Sigmoid colon (tissue), 4 donors: ENCODE measurements around the gene MYLK.

Source experiments
- EP300 ChIP-seq, 4 donors: sonication (generic); formaldehyde crosslinking; IDR thresholded peaks; one replicate each; pipeline ENCODE4 v1.6.1; 2017; ENCODE audit warnings: antibody characterized with exemption in 4 of 4
- POLR2A ChIP-seq, 2 donors: fragments of 450-650 bp; IDR thresholded peaks; one replicate each; pipeline ENCODE4 v1.6.1; 2016; ENCODE audit warnings: antibody characterized with exemption in 2 of 2, mild to moderate bottlenecking in 2 of 2, moderate library complexity in 2 of 2
- POLR2AphosphoS5 ChIP-seq, 4 donors: sonication (generic); formaldehyde crosslinking; IDR thresholded peaks; one replicate each; pipeline ENCODE4 v1.6.1; 2017; ENCODE audit warnings: antibody characterized with exemption in 4 of 4
- TF ChIP-seq, protein P1 (sequence below), 4 experiments: fragments of 450-650 bp in 3 of 4; fragments of 200-600 bp in 1 of 4; IDR thresholded peaks; one replicate each; pipeline ENCODE4 v1.5.1; 2016 to 2019; ENCODE audit warnings: antibody characterized with exemption in 4 of 4, mild to moderate bottlenecking in 3 of 4, moderate library complexity in 2 of 4

DNA sequence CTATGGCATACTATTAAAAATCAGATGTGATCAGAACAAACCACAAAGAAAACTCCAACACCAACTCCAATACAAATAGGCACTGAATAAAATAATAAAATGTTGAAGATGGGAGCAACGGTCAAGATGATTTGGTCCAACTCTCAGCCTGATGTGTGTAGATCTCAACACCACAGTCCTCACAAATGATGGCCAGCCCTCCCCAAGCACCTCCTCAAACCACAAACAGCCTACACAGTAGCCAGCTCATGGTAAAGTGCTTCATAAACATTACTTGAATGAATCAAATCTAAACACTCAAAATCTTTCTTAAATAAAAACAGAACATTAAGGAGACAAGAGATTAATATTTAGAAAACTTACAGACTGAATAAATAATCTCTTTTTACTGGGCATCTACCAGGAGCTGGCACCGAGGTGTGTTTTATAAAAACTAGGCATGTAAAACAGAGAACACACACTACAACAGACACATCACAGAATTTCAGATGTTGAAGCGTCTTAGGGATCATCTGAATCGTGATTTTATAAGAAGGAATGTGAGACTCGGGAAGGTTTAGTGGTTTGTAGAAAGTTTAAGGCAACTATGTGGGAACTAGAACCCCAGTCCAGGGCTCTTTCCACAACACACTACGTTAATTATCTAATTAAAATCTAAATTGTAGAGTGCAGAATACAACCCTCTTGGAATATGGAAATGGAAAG, 102.4 kb downstream of the MYLK start:
- TF ChIP-seq, protein P1, sequence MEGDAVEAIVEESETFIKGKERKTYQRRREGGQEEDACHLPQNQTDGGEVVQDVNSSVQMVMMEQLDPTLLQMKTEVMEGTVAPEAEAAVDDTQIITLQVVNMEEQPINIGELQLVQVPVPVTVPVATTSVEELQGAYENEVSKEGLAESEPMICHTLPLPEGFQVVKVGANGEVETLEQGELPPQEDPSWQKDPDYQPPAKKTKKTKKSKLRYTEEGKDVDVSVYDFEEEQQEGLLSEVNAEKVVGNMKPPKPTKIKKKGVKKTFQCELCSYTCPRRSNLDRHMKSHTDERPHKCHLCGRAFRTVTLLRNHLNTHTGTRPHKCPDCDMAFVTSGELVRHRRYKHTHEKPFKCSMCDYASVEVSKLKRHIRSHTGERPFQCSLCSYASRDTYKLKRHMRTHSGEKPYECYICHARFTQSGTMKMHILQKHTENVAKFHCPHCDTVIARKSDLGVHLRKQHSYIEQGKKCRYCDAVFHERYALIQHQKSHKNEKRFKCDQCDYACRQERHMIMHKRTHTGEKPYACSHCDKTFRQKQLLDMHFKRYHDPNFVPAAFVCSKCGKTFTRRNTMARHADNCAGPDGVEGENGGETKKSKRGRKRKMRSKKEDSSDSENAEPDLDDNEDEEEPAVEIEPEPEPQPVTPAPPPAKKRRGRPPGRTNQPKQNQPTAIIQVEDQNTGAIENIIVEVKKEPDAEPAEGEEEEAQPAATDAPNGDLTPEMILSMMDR (IDR thresholded peaks at IDR 0.05) = no peak
- no peak for TF ChIP-seq EP300 (IDR thresholded peaks at IDR 0.05)
- TF ChIP-seq POLR2A (IDR thresholded peaks at IDR 0.05) = no peak
- TF ChIP-seq POLR2AphosphoS5 (IDR thresholded peaks at IDR 0.05) = no peak
